Upper lobe of left lung (tissue), 4 donors: ENCODE measurements around the gene CRB3.

Source experiments
- CTCF ChIP-seq, 6 experiments: fragments of 450-650 bp in 4 of 6; fragments of 200-600 bp in 2 of 6; sonication (generic) in 2 of 6; IDR thresholded peaks; one replicate each; pipeline ENCODE4 v1.5.1; 2016 to 2019; ENCODE audit warnings: antibody characterized with exemption in 6 of 6
- POLR2A ChIP-seq, 4 donors: fragments of 450-650 bp; IDR thresholded peaks; one replicate each; pipeline ENCODE4 v1.5.1; 2016 to 2017; ENCODE audit warnings: antibody characterized with exemption in 4 of 4, mild to moderate bottlenecking in 2 of 4

GRCh38 chr19:6465006-6465405 lies 935 bp downstream of the CRB3 start:
- TF ChIP-seq POLR2A (IDR thresholded peaks at IDR 0.05) (no peak), CTCF (IDR thresholded peaks at IDR 0.05) (no peak)
